Right cardiac atrium (tissue), 5 donors: ENCODE results near the gene LRRC56. TPM values are rescaled to one million over a fixed set of nuclear protein-coding genes. Genes with fewer than 3 reads are reported as not detected.
"Not testable (repeated sequence)": the region's sequence is repeated elsewhere in the genome, so short reads cannot be mapped to it uniquely, and the experiment has no call there.

ENCODE experiments used
- ATAC-seq, 2 donors: fragments of 200-7000 bp; cut with Tn5 transposase; one replicate each; pipeline versions ENCODE4 v1.8.0 to v1.9.1; 2020; ENCODE audit warnings: moderate library complexity in 2 of 2, mild to moderate bottlenecking in 1 of 2
- DNase-seq, 3 donors: peaks; one replicate each; pipeline ENCODE4 v3.0.0-alpha.2; 2020
- H3K27ac ChIP-seq: one replicate; pipeline ENCODE4 v1.5.1; 2013; ENCODE audit warnings: mild to moderate bottlenecking, low read length, control low read depth, moderate library complexity
- H3K27me3 ChIP-seq: one replicate; pipeline ENCODE4 v1.6.1; 2013; ENCODE audit not compliant: control insufficient read depth, insufficient read depth
- H3K4me1 ChIP-seq: one replicate; pipeline ENCODE4 v1.6.1; 2013; ENCODE audit warnings: low read length; ENCODE audit not compliant: control insufficient read depth, insufficient read depth
- H3K4me3 ChIP-seq: one replicate; pipeline ENCODE4 v1.5.1; 2013; ENCODE audit warnings: low read length, control low read depth
- H3K9me3 ChIP-seq: one replicate; pipeline ENCODE4 v1.6.1; 2013; ENCODE audit warnings: low read length; ENCODE audit not compliant: control insufficient read depth
- WGBS: extraction: QIAGEN DNeasy Blood & Tissue Kit; methylation state at CpG from one replicate; pipeline ENCODE4 v1.1.7; 2013; 5-methylcytosine and 5-hydroxymethylcytosine counted together
- intact Hi-C, 4 donors: fragments of 100-400 bp; cut with DNase I; formaldehyde crosslinking; loops; one replicate each; pipeline versions ENCODE4 v1.11.0 to v1.14.0; 2022 to 2023
- polyA plus RNA-seq: library from polyadenylated mRNA; stranded (reverse); fragments of 200-250 nt; gene quantifications from one replicate; pipeline ENCODE4 v1.2.3, GENCODE V29; 2013
- total RNA-seq, 4 donors: library from RNA; stranded (reverse); fragmentation: NEBNext Ultra II Directional; extraction: Animal tissue kit (Norgen Biotek cat#: 25700); gene quantifications; one replicate each; pipeline ENCODE4 v1.2.1, GENCODE V29; 2021
- donor health status: healthy with polysubstance abuse.
- donor health status: DM: no; HTN: yes; CAD: no.
- donor health status: DM: no; HTN: no; CAD: no.
- donor health status: DM: no; HTN: yes; CAD: no; lungs with severe emphysema.
- donor health status: DM: yes; HTN: yes; CAD: no.

Gene LRRC56
- total and polyA plus RNA-seq, 5 donors: 0.36 to 0.59 (median 0.46) TPM

GRCh38 chr11:512761-513595, 24.3 kb upstream of the LRRC56 start:
- peak in 1 of 3 donors; percentile 36 for DNase-seq
- H3K4me3 ChIP-seq: no peak overlapping the region
- 93% methylated on average over 29 of the region's 29 CpGs for WGBS

GRCh38 chr11:514606-515005, 22.7 kb upstream of the LRRC56 start:
- Histone ChIP-seq H3K4me1 (no peaks in the 10 kb centered on the region), H3K27me3 (no peaks in the 10 kb centered on the region), H3K9me3 (no peaks in the 10 kb centered on the region), H3K4me3 (no peak overlapping the region), H3K27ac (no peak overlapping the region)
- WGBS: 88% methylated on average over 10 of the region's 10 CpGs
- intact Hi-C loops: no loop called here
- DNase-seq (peak in 1 of 3 donors; percentile 40), ATAC-seq (no peak)

More at GRCh38 chr11:512761-513595, 24.3 kb upstream of the LRRC56 start:
- Histone ChIP-seq H3K27me3 (no peaks in the 10 kb centered on the region), H3K9me3 (no peaks in the 10 kb centered on the region), H3K4me1 (no peaks in the 10 kb centered on the region), H3K27ac (no peak overlapping the region)
- intact Hi-C loops: no loop called here
- ATAC-seq: no peak

- no peak overlapping the region for H3K27ac ChIP-seq
- no peaks in the 10 kb centered on the region for H3K27me3 ChIP-seq
- ATAC-seq (no peak), DNase-seq (peak in 1 of 3 donors; percentile 40)
- no peaks in the 10 kb centered on the region for H3K4me1 ChIP-seq
- intact Hi-C loops: no loop called here
- no peak overlapping the region for H3K4me3 ChIP-seq
- no peaks in the 10 kb centered on the region for H3K9me3 ChIP-seq
- WGBS: 95% methylated on average over 6 of the region's 6 CpGs
Observed at GRCh38 chr11:515131-515530, 22.2 kb upstream of the LRRC56 start.

- intact Hi-C loops: no loop called here
- H3K9me3 ChIP-seq: no peaks in the 10 kb centered on the region
- no peak overlapping the region for H3K27ac ChIP-seq
- 95% methylated on average over 4 of the region's 4 CpGs for WGBS
- H3K4me3 ChIP-seq: no peak overlapping the region
- DNase-seq: no peak
- no peaks in the 10 kb centered on the region for H3K4me1 ChIP-seq
- no peaks in the 10 kb centered on the region for H3K27me3 ChIP-seq
- ATAC-seq: no peak
Observed at GRCh38 chr11:516400-516799, 20.9 kb upstream of the LRRC56 start.

- H3K27ac ChIP-seq, ATAC-seq, H3K9me3 ChIP-seq, H3K4me1 ChIP-seq, intact Hi-C loops, H3K4me3 ChIP-seq, H3K27me3 ChIP-seq: not testable (repeated sequence)
- DNase-seq: peak in 2 of 3 donors; percentile 60 to 73
- WGBS: 97% methylated on average over 43 of the region's 43 CpGs
Observed at GRCh38 chr11:516918-517685, 20.2 kb upstream of the LRRC56 start.

GRCh38 chr11:518463-519202, 18.7 kb upstream of the LRRC56 start:
- peak overlapping the region; percentile 11 for H3K4me3 ChIP-seq
- ATAC-seq (peak; percentile 97), DNase-seq (peak; percentile 94 to 95 (median 95))
- 7% methylated on average over 74 of the region's 74 CpGs for WGBS
- no peaks in the 10 kb centered on the region for H3K9me3 ChIP-seq
- intact Hi-C loops: no loop called here
- no peak overlapping the region for H3K27ac ChIP-seq
- H3K4me1 ChIP-seq: no peaks in the 10 kb centered on the region
- H3K27me3 ChIP-seq: no peaks in the 10 kb centered on the region

GRCh38 chr11:520428-521176, 16.7 kb upstream of the LRRC56 start:
- Histone ChIP-seq H3K9me3 (no peaks in the 10 kb centered on the region), H3K27ac (no peak overlapping the region), H3K27me3 (no peaks in the 10 kb centered on the region), H3K4me1 (no peaks in the 10 kb centered on the region), H3K4me3 (no peak overlapping the region)
- 93% methylated on average over 39 of the region's 39 CpGs for WGBS
- peak in 2 of 3 donors; percentile 53 to 62 for DNase-seq
- intact Hi-C loops: no loop called here
- ATAC-seq: no peak

GRCh38 chr11:521177-521688, 16.1 kb upstream of the LRRC56 start:
- DNase-seq: no peak
- intact Hi-C loops: no loop called here
- 88% methylated on average over 10 of the region's 10 CpGs for WGBS
- no peaks in the 10 kb centered on the region for H3K27me3 ChIP-seq
- H3K4me3 ChIP-seq: no peak overlapping the region
- no peaks in the 10 kb centered on the region for H3K9me3 ChIP-seq
- no peak for ATAC-seq
- H3K4me1 ChIP-seq: no peaks in the 10 kb centered on the region
- H3K27ac ChIP-seq: no peak overlapping the region

- ATAC-seq (no peak), DNase-seq (no peak)
- Histone ChIP-seq H3K27me3 (no peaks in the 10 kb centered on the region), H3K4me1 (no peaks in the 10 kb centered on the region), H3K4me3 (no peak overlapping the region), H3K27ac (no peak overlapping the region), H3K9me3 (no peaks in the 10 kb centered on the region)
- 82% methylated on average over 17 of the region's 17 CpGs for WGBS
- intact Hi-C loops: no loop called here
Observed at GRCh38 chr11:526192-526591, 11.1 kb upstream of the LRRC56 start.

GRCh38 chr11:528166-528814, 9.0 kb upstream of the LRRC56 start:
- no peak for ATAC-seq
- 77% methylated on average over 30 of the region's 30 CpGs for WGBS
- H3K27ac ChIP-seq: no peak overlapping the region

More at GRCh38 chr11:528166-528814, 9.0 kb upstream of the LRRC56 start:
- Histone ChIP-seq H3K4me3 (no peak overlapping the region), H3K27me3 (no peaks in the 10 kb centered on the region), H3K4me1 (no peaks in the 10 kb centered on the region), H3K9me3 (no peaks in the 10 kb centered on the region)
- intact Hi-C loops: no loop called here
- DNase-seq: no peak
